Osteoblast (primary cell): ENCODE results near the gene CALN1. TPM values are rescaled to one million over a fixed set of nuclear protein-coding genes. Genes with fewer than 3 reads are reported as not detected.

Experiments used
- DNase-seq: peaks from one replicate; pipeline ENCODE4 v3.0.0; 2011; ENCODE audit warnings: low spot score, mixed read lengths; ENCODE audit not compliant: insufficient read length; ENCODE audit errors: missing footprints
- H2AFZ ChIP-seq: 2 replicates; pipeline ENCODE4 v1.6.0; 2011; ENCODE audit warnings: mild to moderate bottlenecking, low read length
- H3K27ac ChIP-seq: 2 replicates; pipeline ENCODE4 v1.5.1; 2011; ENCODE audit warnings: mild to moderate bottlenecking, low read depth, low read length, moderate library complexity
- H3K27me3 ChIP-seq: 2 replicates; pipeline ENCODE4 v1.6.0; 2012; ENCODE audit warnings: mild to moderate bottlenecking, control low read depth, inconsistent platforms, low read length, moderate library complexity; ENCODE audit not compliant: insufficient read depth
- H3K36me3 ChIP-seq: 2 replicates; pipeline ENCODE4 v1.5.1; 2011; ENCODE audit warnings: mild to moderate bottlenecking, low read length, control low read depth, moderate library complexity; ENCODE audit not compliant: insufficient read depth
- H3K4me1 ChIP-seq: 2 replicates; pipeline ENCODE4 v1.5.1; 2011; ENCODE audit warnings: mild to moderate bottlenecking, low read length, control low read depth, moderate library complexity; ENCODE audit not compliant: insufficient read depth
- H3K4me2 ChIP-seq: 2 replicates; pipeline ENCODE4 v1.6.0; 2011; ENCODE audit warnings: mild to moderate bottlenecking, low read length; ENCODE audit not compliant: insufficient read depth
- H3K4me3 ChIP-seq: fragments of 200-600 bp; sonication (generic); 3 replicates; pipeline ENCODE4 v1.5.1; 2012; ENCODE audit warnings: mild to moderate bottlenecking, low read length, inconsistent platforms; ENCODE audit not compliant: insufficient read depth
- H3K79me2 ChIP-seq: 2 replicates; pipeline ENCODE4 v1.6.0; 2012; ENCODE audit warnings: mild to moderate bottlenecking, low read length, control low read depth, inconsistent platforms; ENCODE audit not compliant: insufficient read depth
- H3K9me3 ChIP-seq: 2 replicates; pipeline ENCODE4 v1.5.1; 2011; ENCODE audit warnings: low read depth, low read length, control low read depth
- H4K20me1 ChIP-seq: 2 replicates; pipeline ENCODE4 v1.6.0; 2012; ENCODE audit warnings: mild to moderate bottlenecking, low read length, control low read depth; ENCODE audit not compliant: insufficient read depth
- CTCF ChIP-seq: IDR thresholded peaks from 2 replicates; pipeline ENCODE4 v1.5.1; 2011; ENCODE audit warnings: mild to moderate bottlenecking, low read depth, low read length, moderate library complexity; ENCODE audit errors: extremely low read depth
- total RNA-seq: library from RNA; depleted of rRNA; stranded (reverse); fragments of >200 nt; gene quantifications from 2 replicates; pipeline ENCODE4 v1.2.3, GENCODE V29; 2012

Gene CALN1
- total RNA-seq, 1 donor, result not detected

GRCh38 chr7:72411419-72411818 lies 719 bp downstream of the CALN1 start:
- no peaks in the 10 kb centered on the region for H3K79me2 ChIP-seq
- no peak overlapping the region for H3K4me2 ChIP-seq
- H4K20me1 ChIP-seq, result no peaks in the 10 kb centered on the region
- TF ChIP-seq CTCF, result no peak
- no peaks in the 10 kb centered on the region for H3K36me3 ChIP-seq
- no peaks in the 10 kb centered on the region for H3K4me1 ChIP-seq
- H3K4me3 ChIP-seq, result no peak overlapping the region
- DNase-seq, result no peak
- no peaks in the 10 kb centered on the region for H3K9me3 ChIP-seq
- H2AFZ ChIP-seq, result no peak overlapping the region
- H3K27ac ChIP-seq, result no peak overlapping the region
- H3K27me3 ChIP-seq, result no peaks in the 10 kb centered on the region

DNA sequence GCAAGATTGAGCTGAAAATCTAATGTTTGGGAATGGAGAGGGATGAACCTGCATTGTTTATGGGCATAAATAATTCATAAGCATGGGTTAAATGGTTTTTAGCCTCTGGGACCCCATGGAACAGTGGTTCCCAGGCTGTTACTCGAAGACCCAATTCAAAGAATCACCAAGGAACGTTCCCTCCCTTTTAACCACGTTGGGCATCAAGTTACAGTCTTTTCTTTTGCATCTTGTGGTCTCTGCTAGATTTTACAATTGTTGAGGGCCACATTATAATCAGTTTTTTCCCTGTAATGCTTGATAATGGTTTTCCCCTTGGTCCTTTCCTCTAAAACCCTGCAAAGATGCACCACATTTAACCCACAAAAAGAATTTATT lies 2.5 kb downstream of the CALN1 start:
- H3K4me2 ChIP-seq, result no peak overlapping the region
- no peak overlapping the region for H3K27ac ChIP-seq
- no peaks in the 10 kb centered on the region for H3K4me1 ChIP-seq
- H3K36me3 ChIP-seq, result no peaks in the 10 kb centered on the region
- H3K27me3 ChIP-seq, result no peaks in the 10 kb centered on the region
- DNase-seq, result no peak
- no peaks in the 10 kb centered on the region for H3K79me2 ChIP-seq
- H4K20me1 ChIP-seq, result no peaks in the 10 kb centered on the region
- no peak overlapping the region for H3K4me3 ChIP-seq
- no peaks in the 10 kb centered on the region for H3K9me3 ChIP-seq
- no peak for TF ChIP-seq CTCF
- no peak overlapping the region for H2AFZ ChIP-seq

- DNase-seq, result no peak
- Histone ChIP-seq H3K4me1 (no peaks in the 10 kb centered on the region), H3K27me3 (no peaks in the 10 kb centered on the region), H3K4me2 (no peak overlapping the region), H3K27ac (no peak overlapping the region), H4K20me1 (no peaks in the 10 kb centered on the region), H3K79me2 (no peaks in the 10 kb centered on the region), H3K36me3 (no peaks in the 10 kb centered on the region), H3K4me3 (no peak overlapping the region), H2AFZ (no peak overlapping the region), H3K9me3 (no peaks in the 10 kb centered on the region)
- no peak for TF ChIP-seq CTCF
Observed at GRCh38 chr7:72408966-72409637, 3.0 kb downstream of the CALN1 start.

GRCh38 chr7:72406820-72407403 lies 5.2 kb downstream of the CALN1 start:
- DNase-seq, result no peak
- Histone ChIP-seq H4K20me1 (no peaks in the 10 kb centered on the region), H3K9me3 (no peaks in the 10 kb centered on the region), H3K79me2 (no peaks in the 10 kb centered on the region), H3K4me3 (no peak overlapping the region), H2AFZ (no peak overlapping the region), H3K4me2 (no peak overlapping the region), H3K36me3 (no peaks in the 10 kb centered on the region), H3K27ac (no peak overlapping the region), H3K27me3 (no peaks in the 10 kb centered on the region), H3K4me1 (no peaks in the 10 kb centered on the region)
- TF ChIP-seq CTCF, result no peak
